ENCODE results near the gene RCOR1.
"Not testable (repeated sequence)": the region's sequence is repeated elsewhere in the genome, so short reads cannot be mapped to it uniquely, and the experiment has no call there.

RCOR1 gene

GRCh38 chr14:102758087-102758486 lies 165.6 kb downstream of the RCOR1 start:
- in situ Hi-C loops (cut with HindIII; ENCODE audit: low sequenced_read_pairs): no loop called here
- TF ChIP-seq, protein P1, sequence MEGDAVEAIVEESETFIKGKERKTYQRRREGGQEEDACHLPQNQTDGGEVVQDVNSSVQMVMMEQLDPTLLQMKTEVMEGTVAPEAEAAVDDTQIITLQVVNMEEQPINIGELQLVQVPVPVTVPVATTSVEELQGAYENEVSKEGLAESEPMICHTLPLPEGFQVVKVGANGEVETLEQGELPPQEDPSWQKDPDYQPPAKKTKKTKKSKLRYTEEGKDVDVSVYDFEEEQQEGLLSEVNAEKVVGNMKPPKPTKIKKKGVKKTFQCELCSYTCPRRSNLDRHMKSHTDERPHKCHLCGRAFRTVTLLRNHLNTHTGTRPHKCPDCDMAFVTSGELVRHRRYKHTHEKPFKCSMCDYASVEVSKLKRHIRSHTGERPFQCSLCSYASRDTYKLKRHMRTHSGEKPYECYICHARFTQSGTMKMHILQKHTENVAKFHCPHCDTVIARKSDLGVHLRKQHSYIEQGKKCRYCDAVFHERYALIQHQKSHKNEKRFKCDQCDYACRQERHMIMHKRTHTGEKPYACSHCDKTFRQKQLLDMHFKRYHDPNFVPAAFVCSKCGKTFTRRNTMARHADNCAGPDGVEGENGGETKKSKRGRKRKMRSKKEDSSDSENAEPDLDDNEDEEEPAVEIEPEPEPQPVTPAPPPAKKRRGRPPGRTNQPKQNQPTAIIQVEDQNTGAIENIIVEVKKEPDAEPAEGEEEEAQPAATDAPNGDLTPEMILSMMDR (IDR thresholded peaks at IDR 0.05; ENCODE audit: low read depth, low read length): no peak
- no peak for DNase-seq (ENCODE audit: low read depth, low spot score)
- H3K4me3 ChIP-seq (ENCODE audit: low read depth, low read length): no peak overlapping the region

GRCh38 chr14:102759456-102760187 lies 167.2 kb downstream of the RCOR1 start:
- TF ChIP-seq, protein P1 (IDR thresholded peaks at IDR 0.05; ENCODE audit: low read depth, low read length): no peak
- DNase-seq (ENCODE audit: low read depth, low spot score): no peak
- in situ Hi-C loops (cut with HindIII; ENCODE audit: low sequenced_read_pairs): no loop called here
- no peak overlapping the region for H3K4me3 ChIP-seq (ENCODE audit: low read depth, low read length)

DNA sequence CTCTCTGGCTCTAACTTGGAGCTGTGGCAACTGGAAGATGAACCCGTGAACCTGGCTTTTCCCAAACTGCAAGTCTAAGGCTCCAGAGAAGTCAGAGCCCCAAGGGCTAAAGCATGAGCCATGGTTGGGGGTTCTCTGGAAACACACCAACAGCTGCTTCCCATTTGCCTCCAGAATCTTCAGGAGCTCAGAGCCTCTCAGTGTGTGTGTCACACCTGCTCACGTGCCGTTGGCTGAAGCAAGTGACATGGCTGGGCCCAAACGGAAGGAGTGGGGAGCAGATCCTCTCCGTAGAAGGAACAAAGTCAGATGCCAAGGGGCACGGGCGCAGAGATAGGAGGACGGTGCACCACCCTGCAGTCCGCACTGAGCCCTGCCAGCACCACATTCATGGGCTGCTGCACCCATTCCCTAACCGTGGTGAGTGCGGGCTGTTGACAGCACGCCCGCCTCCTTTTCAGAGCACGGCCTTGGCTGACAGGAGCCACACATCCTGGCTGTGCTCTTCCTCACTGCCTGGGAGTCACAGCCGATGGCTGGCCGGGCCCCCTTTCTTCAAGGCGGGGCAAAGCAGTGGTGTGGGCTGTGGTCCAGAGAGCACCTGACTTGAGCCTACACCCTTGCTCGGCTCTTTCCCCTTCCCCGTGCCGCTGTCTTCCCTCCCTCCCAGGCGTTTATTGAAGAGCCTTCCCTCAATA lies 168.2 kb downstream of the RCOR1 start:
- TF ChIP-seq, protein P1 (IDR thresholded peaks at IDR 0.05; ENCODE audit: low read depth, low read length): no peak
- H3K4me3 ChIP-seq (ENCODE audit: low read depth, low read length): no peak overlapping the region
- in situ Hi-C loops (cut with HindIII; ENCODE audit: low sequenced_read_pairs): no loop called here
- no peak for DNase-seq (ENCODE audit: low read depth, low spot score)

DNA sequence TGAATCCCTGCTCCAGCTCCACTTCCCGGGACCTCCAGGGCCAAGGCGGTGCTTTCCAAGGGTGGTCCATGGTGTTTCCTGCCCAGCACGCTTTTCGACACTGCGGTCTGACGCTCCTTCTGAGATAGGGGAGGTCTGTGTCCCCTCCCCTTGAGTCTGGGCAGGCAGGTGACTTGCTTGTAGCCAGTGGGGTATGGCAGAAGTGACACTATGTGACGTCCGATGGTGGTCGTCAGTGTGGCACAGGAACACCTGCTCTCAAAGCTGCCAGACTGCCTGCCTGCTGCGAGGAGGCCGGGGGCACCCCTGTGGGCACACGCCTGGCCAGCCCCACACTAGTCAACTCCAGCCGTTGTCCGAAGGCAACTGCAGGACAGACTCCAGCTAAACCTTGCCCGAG lies 168.8 kb downstream of the RCOR1 start:
- DNase-seq (ENCODE audit: low read depth, low spot score): no peak
- H3K4me3 ChIP-seq (ENCODE audit: low read depth, low read length): no peak overlapping the region
- in situ Hi-C loops (cut with HindIII; ENCODE audit: low sequenced_read_pairs): no loop called here
- TF ChIP-seq, protein P1 (IDR thresholded peaks at IDR 0.05; ENCODE audit: low read depth, low read length): no peak

- no peak for DNase-seq (ENCODE audit: low read depth, low spot score)
- H3K4me3 ChIP-seq (ENCODE audit: low read depth, low read length): no peak overlapping the region
- TF ChIP-seq, protein P1 (IDR thresholded peaks at IDR 0.05; ENCODE audit: low read depth, low read length): no peak
- in situ Hi-C loops (cut with HindIII; ENCODE audit: low sequenced_read_pairs): no loop called here
Measured at GRCh38 chr14:102764220-102764671, 171.8 kb downstream of the RCOR1 start.

GRCh38 chr14:102765770-102766169 lies 173.3 kb downstream of the RCOR1 start:
- DNase-seq (ENCODE audit: low read depth, low spot score); in situ Hi-C loops (cut with HindIII; ENCODE audit: low sequenced_read_pairs); H3K4me3 ChIP-seq (ENCODE audit: low read depth, low read length): not testable (repeated sequence)
